ENCODE results near the gene PDE6A. TPM values are rescaled to one million over a fixed set of nuclear protein-coding genes. Genes with fewer than 3 reads are reported as not detected.

Gene PDE6A
- total RNA-seq, 2 experiments from 2014 or later, result not detected

DNA sequence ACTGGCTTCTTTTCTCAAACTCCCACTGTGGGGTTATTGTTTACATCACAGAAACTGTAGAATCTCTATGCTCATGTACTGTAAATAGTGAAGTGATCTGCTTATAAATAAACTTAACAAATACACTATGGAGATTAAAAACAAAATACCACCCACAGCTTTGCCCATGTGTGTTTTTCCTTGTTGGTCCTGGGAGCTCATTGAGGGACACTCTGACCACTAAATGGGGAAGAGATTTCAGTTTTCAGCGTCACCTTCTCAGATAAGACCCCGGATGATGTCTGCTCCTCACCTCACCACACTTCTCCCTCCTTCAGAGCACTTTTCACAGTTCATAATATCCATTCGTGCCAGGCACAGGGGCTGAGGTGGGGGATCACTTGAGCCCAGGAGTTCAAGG, 89.7 kb downstream of the PDE6A start:
- ChIA-PET POLR2A (no interaction called here), CTCF (interaction anchor here (1.6 to 7.8 kb wide), 6 partner anchors 9 to 136 kb away, joined by 3 to 62 read pairs (median 6); no protein-coding TSS in a partner anchor)
- H3K9me3 Mint-ChIP-seq, result no peaks in the 10 kb centered on the region

GRCh38 chr5:149853701-149854100, 90.9 kb downstream of the PDE6A start:
- Mint-ChIP-seq H3K4me1 (peaks cover 5% of the 10 kb centered on the region), H3K27ac (no peak overlapping the region), H3K27me3 (no peaks in the 10 kb centered on the region), H3K9me3 (no peaks in the 10 kb centered on the region), H3K4me3 (no peak overlapping the region), H3K36me3 (ENCODE audit: low read depth) (no peaks in the 10 kb centered on the region)
- POLR2A ChIA-PET, result no interaction called here
- CTCF ChIA-PET, result interaction anchor here (1.0 to 7.8 kb wide), 22 partner anchors 10 to 508 kb away, joined by 3 to 62 read pairs (median 5); partner anchors contain the start of gene GRPEL2
- DNase-seq, result no peak

More for the DNA sequence above, 89.7 kb downstream of the PDE6A start:
- Mint-ChIP-seq H3K4me1 (peaks cover 5% of the 10 kb centered on the region), H3K27me3 (no peaks in the 10 kb centered on the region), H3K36me3 (ENCODE audit: low read depth) (no peaks in the 10 kb centered on the region), H3K4me3 (no peak overlapping the region), H3K27ac (no peak overlapping the region)
- no peak for DNase-seq

DNA sequence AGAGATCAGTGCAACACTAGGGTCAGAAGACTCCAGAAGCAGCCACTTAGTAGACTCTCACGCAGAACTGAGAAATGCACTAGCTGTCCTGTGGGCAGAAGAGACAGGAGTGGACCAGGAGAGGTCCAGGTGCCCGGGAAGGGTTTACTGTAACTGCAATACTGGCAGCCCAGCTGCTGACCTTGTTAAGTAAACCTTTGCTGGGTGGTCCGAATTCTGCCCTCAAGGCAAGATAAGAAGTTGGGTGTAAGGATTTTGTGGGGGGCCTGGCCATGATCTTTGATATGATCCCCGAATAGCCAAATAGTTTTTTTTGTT, 91.3 kb downstream of the PDE6A start:
- DNase-seq, result no peak
- Mint-ChIP-seq H3K9me3 (no peaks in the 10 kb centered on the region), H3K27me3 (no peaks in the 10 kb centered on the region), H3K27ac (no peak overlapping the region), H3K4me1 (peaks cover 5% of the 10 kb centered on the region), H3K36me3 (ENCODE audit: low read depth) (no peaks in the 10 kb centered on the region), H3K4me3 (no peak overlapping the region)
- ChIA-PET CTCF (interaction anchor here (0.8 to 7.8 kb wide), 28 partner anchors 10 to 508 kb away, joined by 3 to 62 read pairs (median 5); partner anchors contain the start of gene GRPEL2), POLR2A (no interaction called here)

DNA sequence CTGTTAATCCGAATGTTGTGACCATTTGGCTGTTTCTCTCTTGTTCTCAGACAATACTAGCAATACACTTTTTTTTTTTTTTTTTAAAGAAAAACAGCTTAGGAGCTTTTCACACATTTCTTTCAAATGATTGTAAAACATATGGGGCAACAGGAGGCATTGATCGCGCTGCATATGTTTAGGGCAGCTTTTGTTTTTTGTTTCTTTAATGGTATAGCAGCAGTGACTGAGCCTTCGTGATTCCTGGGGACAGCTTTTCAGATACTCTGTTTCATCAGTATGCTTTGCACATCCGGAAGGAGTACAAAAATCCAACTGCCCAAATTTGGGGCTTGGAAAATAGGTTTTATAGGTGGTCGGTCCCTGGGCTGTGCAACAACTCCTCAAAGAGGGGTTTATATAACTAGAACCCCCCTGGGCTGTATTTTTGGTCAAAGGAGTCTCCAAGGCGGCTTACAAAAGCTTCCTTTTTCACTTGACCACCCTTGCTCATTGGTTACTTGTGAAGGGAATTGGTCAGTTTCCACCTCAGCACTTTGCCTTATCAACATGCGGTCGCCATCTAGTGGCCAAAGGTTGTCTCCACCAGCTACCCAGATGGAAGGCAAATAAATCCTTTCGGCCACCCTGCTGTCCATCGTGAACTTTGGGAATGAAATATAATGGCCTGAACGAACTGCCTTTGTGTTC, 91.8 kb downstream of the PDE6A start:
- peak; percentile 58 for DNase-seq
- ChIA-PET POLR2A (interaction anchor here (0.9 kb wide), 1 partner anchor 122 kb away, joined by 4 read pairs; no protein-coding TSS in a partner anchor), CTCF (interaction anchor here (0.7 to 7.8 kb wide), 33 partner anchors 9 to 607 kb away, joined by 3 to 62 read pairs (median 5); partner anchors contain the start of gene GRPEL2)
- no peaks in the 10 kb centered on the region for H3K36me3 Mint-ChIP-seq (ENCODE audit: low read depth)
- no peak overlapping the region for H3K27ac Mint-ChIP-seq
- no peaks in the 10 kb centered on the region for H3K9me3 Mint-ChIP-seq
- H3K27me3 Mint-ChIP-seq, result no peaks in the 10 kb centered on the region
- no peak overlapping the region for H3K4me3 Mint-ChIP-seq
- H3K4me1 Mint-ChIP-seq, result peaks cover 5% of the 10 kb centered on the region

- Mint-ChIP-seq H3K27ac (no peak overlapping the region), H3K27me3 (no peaks in the 10 kb centered on the region), H3K9me3 (no peaks in the 10 kb centered on the region), H3K36me3 (ENCODE audit: low read depth) (no peaks in the 10 kb centered on the region), H3K4me3 (no peak overlapping the region), H3K4me1 (peaks cover 5% of the 10 kb centered on the region)
- CTCF ChIA-PET, result interaction anchor here (1.4 to 7.8 kb wide), 5 partner anchors 12 to 184 kb away, joined by 6 to 62 read pairs (median 14); no protein-coding TSS in a partner anchor
- no peak for DNase-seq
- POLR2A ChIA-PET, result no interaction called here
Measured at GRCh38 chr5:149851211-149851610, 93.4 kb downstream of the PDE6A start.

GRCh38 chr5:149849966-149850910, 94.4 kb downstream of the PDE6A start:
- ChIA-PET CTCF (interaction anchor here (1.4 to 7.8 kb wide), 4 partner anchors 11 to 183 kb away, joined by 6 to 62 read pairs (median 22); no protein-coding TSS in a partner anchor), POLR2A (no interaction called here)
- peaks cover 5% of the 10 kb centered on the region for H3K4me1 Mint-ChIP-seq
- H3K9me3 Mint-ChIP-seq, result no peaks in the 10 kb centered on the region
- H3K4me3 Mint-ChIP-seq, result no peak overlapping the region
- no peaks in the 10 kb centered on the region for H3K36me3 Mint-ChIP-seq (ENCODE audit: low read depth)
- no peak overlapping the region for H3K27ac Mint-ChIP-seq
- DNase-seq, result no peak
- H3K27me3 Mint-ChIP-seq, result no peaks in the 10 kb centered on the region

GRCh38 chr5:149849280-149849965, 95.2 kb downstream of the PDE6A start:
- Mint-ChIP-seq H3K27ac (no peak overlapping the region), H3K9me3 (no peaks in the 10 kb centered on the region), H3K4me1 (peaks cover 5% of the 10 kb centered on the region), H3K27me3 (no peaks in the 10 kb centered on the region), H3K36me3 (ENCODE audit: low read depth) (no peaks in the 10 kb centered on the region), H3K4me3 (no peak overlapping the region)
- POLR2A ChIA-PET, result no interaction called here
- DNase-seq, result no peak
- CTCF ChIA-PET, result interaction anchor here (1.1 to 7.8 kb wide), 3 partner anchors 14 to 78 kb away, joined by 5 to 62 read pairs (median 35); no protein-coding TSS in a partner anchor

DNA sequence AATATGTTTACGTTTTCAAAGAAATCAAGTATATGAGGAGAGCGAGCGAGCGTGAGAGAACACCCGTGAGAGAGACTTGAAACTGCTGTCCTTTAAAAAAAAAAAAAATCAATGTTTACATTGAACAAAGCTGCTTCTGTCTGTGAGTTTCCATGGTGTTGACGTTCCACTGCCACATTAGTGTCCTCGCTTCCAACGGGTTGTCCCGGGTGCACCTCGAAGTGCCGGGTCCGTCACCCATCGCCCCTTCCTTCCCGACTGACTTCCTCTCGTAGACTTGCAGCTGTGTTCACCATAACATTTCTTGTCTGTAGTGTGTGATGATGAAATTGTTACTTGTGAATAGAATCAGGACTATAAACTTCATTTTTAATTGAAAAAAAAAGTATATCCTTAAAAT, 97.0 kb downstream of the PDE6A start:
- Mint-ChIP-seq H3K9me3 (no peaks in the 10 kb centered on the region), H3K36me3 (ENCODE audit: low read depth) (no peaks in the 10 kb centered on the region), H3K27me3 (no peaks in the 10 kb centered on the region), H3K4me1 (peaks cover 5% of the 10 kb centered on the region), H3K27ac (no peak overlapping the region), H3K4me3 (no peak overlapping the region)
- ChIA-PET POLR2A (interaction anchor here (1.6 kb wide), 1 partner anchor 112 kb away, joined by 4 read pairs; no protein-coding TSS in a partner anchor), CTCF (interaction anchor here (1.7 to 2.0 kb wide), 2 partner anchors 13 to 18 kb away, joined by 5 to 9 read pairs; no protein-coding TSS in a partner anchor)
- no peak for DNase-seq

DNA sequence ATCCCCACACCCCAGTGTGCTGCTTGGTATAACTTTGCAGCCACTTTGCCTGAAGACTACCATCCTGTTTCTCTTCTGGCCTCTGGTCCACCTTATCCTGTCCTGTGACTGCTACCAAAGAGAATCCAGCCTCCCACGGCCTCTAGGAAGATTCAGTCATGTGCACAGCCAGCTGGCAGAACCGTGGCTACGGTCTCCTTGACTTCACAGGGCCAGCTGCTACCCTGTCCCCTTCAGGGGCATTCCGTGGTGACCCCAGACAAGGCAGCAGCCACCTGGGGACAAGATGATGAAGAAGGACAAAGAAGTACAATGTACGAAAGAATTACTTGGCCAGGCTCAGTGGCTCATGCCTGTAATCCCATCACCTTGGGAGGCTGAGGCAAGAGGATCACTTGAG, 98.6 kb downstream of the PDE6A start:
- Mint-ChIP-seq H3K4me3 (no peak overlapping the region), H3K4me1 (no peaks in the 10 kb centered on the region), H3K9me3 (no peaks in the 10 kb centered on the region), H3K36me3 (ENCODE audit: low read depth) (no peaks in the 10 kb centered on the region), H3K27ac (no peak overlapping the region), H3K27me3 (no peaks in the 10 kb centered on the region)
- POLR2A ChIA-PET, result interaction anchor here (1.6 kb wide), 1 partner anchor 114 kb away, joined by 4 read pairs; no protein-coding TSS in a partner anchor
- no peak for DNase-seq
- CTCF ChIA-PET, result interaction anchor here (0.6 to 2.0 kb wide), 3 partner anchors 12 to 81 kb away, joined by 5 to 9 read pairs (median 6); no protein-coding TSS in a partner anchor

GRCh38 chr5:149845601-149846000, 99.0 kb downstream of the PDE6A start:
- Mint-ChIP-seq H3K27me3 (no peaks in the 10 kb centered on the region), H3K4me1 (no peaks in the 10 kb centered on the region), H3K36me3 (ENCODE audit: low read depth) (no peaks in the 10 kb centered on the region), H3K27ac (no peak overlapping the region), H3K9me3 (no peaks in the 10 kb centered on the region), H3K4me3 (no peak overlapping the region)
- no peak for DNase-seq
- CTCF ChIA-PET, result interaction anchor here (2.0 kb wide), 1 partner anchor 12 kb away, joined by 6 read pairs; no protein-coding TSS in a partner anchor
- POLR2A ChIA-PET, result no interaction called here

DNA sequence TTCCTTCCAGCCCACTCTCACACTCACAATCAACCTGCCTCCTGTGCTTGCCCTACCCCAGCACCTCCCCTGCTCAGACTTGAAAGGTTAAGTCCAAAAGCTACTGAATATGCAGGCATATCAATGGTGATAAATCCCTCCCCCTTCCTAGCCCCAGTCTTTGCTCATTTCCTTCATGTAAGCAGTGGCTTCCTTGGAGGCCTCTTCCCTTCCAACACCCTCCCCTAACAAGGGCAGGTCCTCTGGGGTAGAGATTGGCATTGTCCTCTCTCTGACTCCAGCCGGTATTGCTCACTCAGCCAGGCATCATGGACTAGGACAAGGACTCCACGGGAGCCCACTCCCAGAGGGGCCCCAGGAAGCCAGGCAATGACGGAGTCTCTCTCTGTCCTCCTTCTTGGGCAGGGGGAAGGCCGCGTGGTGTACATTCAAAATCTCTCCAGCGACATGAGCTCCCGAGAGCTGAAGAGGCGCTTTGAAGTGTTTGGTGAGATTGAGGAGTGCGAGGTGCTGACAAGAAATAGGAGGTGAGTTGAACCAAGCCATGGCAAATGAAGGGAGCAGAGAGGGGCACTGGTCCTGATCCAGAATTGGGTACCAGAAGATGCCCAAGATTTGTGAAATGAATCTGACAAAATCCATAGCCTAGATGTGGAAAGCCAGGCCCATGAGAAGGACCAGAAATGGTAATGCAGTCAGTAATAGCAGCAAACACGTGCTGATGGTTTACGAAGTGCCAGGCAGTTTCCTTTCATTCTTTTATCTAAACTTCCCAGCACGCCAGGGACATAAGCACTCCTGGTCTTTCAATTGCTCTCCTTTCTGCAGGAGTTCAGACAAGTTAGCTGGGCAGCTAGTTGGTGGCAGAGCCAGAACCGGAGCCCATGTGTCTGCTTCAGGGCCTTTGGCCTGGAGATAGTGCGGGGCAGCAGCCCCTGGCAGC, 102.5 kb downstream of the PDE6A start:
- no peaks in the 10 kb centered on the region for H3K27me3 Mint-ChIP-seq
- H3K4me1 Mint-ChIP-seq, result no peaks in the 10 kb centered on the region
- CTCF ChIA-PET, result interaction anchor here (1.2 to 1.4 kb wide), 2 partner anchors 11 to 14 kb away, joined by 3 read pairs; no protein-coding TSS in a partner anchor
- no peak for DNase-seq
- no peaks in the 10 kb centered on the region for H3K36me3 Mint-ChIP-seq (ENCODE audit: low read depth)
- H3K27ac Mint-ChIP-seq, result no peak overlapping the region
- POLR2A ChIA-PET, result interaction anchor here (1.0 kb wide), 1 partner anchor 13 kb away, joined by 3 read pairs; no protein-coding TSS in a partner anchor
- H3K4me3 Mint-ChIP-seq, result no peak overlapping the region
- H3K9me3 Mint-ChIP-seq, result no peaks in the 10 kb centered on the region

Data from activated CD4-positive, alpha-beta memory T cell treated with anti-CD3 and anti-CD28 coated beads, Interleukin-2, amount 10 ng/mL, durations not matched to agents 7 days and 5 days (primary cell).